SK-N-SH treated with all-trans-retinoic acid at 6 μM for 48 hours (cell line): ENCODE data around the gene PARD3.

Experiments
- ATAC-seq: fragments of 200-7000 bp; cut with Tn5 transposase; 3 replicates; pipeline ENCODE4 v1.9.1; 2020; ENCODE audit warnings: mild to moderate bottlenecking, moderate library complexity
- ARNTL ChIP-seq: fragments of 450-650 bp; formaldehyde crosslinking; IDR thresholded peaks from 2 replicates; pipeline ENCODE4 v1.5.0; 2020; ENCODE audit warnings: low read depth, mild to moderate bottlenecking, moderate library complexity, borderline replicate concordance
- CSDC2 ChIP-seq: fragments of 250-450 bp; sonication (Bioruptor Pico); IDR thresholded peaks from 2 replicates; pipeline ENCODE4 v1.5.0; 2020; ENCODE audit warnings: mild to moderate bottlenecking, moderate library complexity
- ESRRG ChIP-seq: fragments of 250-450 bp; sonication (Bioruptor Pico); IDR thresholded peaks from 2 replicates; pipeline ENCODE4 v1.6.1; 2021; ENCODE audit warnings: mild to moderate bottlenecking
- GLIS3 ChIP-seq: fragments of 250-450 bp; sonication (Bioruptor Pico); IDR thresholded peaks from 2 replicates; pipeline ENCODE4 v1.5.0; 2020; ENCODE audit warnings: mild to moderate bottlenecking, moderate library complexity
- ISL1 ChIP-seq: fragments of 250-450 bp; sonication (Bioruptor Pico); IDR thresholded peaks from 2 replicates; pipeline ENCODE4 v2.1.2; 2022; ENCODE audit warnings: mild to moderate bottlenecking, moderate library complexity
- OSR1 ChIP-seq: fragments of 250-450 bp; sonication (Bioruptor Pico); IDR thresholded peaks from 2 replicates; pipeline ENCODE4 v1.8.0; 2022; ENCODE audit warnings: moderate library complexity, mild to moderate bottlenecking, inconsistent platforms
- PPARA ChIP-seq: fragments of 250-450 bp; sonication (Bioruptor Pico); IDR thresholded peaks from 2 replicates; pipeline ENCODE4 v1.5.0; 2020; ENCODE audit warnings: mild to moderate bottlenecking, borderline replicate concordance
- RARB ChIP-seq: fragments of 250-450 bp; sonication (Bioruptor Pico); IDR thresholded peaks from 2 replicates; pipeline ENCODE4 v1.8.0; 2021; ENCODE audit warnings: mild to moderate bottlenecking, moderate library complexity
- SNAI2 ChIP-seq: fragments of 250-450 bp; sonication (Bioruptor Pico); IDR thresholded peaks from 2 replicates; pipeline ENCODE4 v1.5.0; 2020; ENCODE audit warnings: mild to moderate bottlenecking, moderate library complexity
- TCF4 ChIP-seq: fragments of 250-450 bp; sonication (Bioruptor Pico); IDR thresholded peaks from 2 replicates; pipeline ENCODE4 v1.8.0; 2021; ENCODE audit warnings: mild to moderate bottlenecking, moderate library complexity, borderline replicate concordance
- TOX ChIP-seq: fragments of 250-450 bp; sonication (Bioruptor Pico); IDR thresholded peaks from 2 replicates; pipeline ENCODE4 v1.8.0; 2021; ENCODE audit warnings: mild to moderate bottlenecking, moderate library complexity, borderline replicate concordance
- ZC3H10 ChIP-seq: fragments of 250-450 bp; sonication (Bioruptor Pico); IDR thresholded peaks from 2 replicates; pipeline ENCODE4 v1.5.1; 2021; ENCODE audit warnings: mild to moderate bottlenecking, moderate library complexity
- ZFP3 ChIP-seq: fragments of 250-450 bp; sonication (Bioruptor Pico); IDR thresholded peaks from 2 replicates; pipeline ENCODE4 v1.5.0; 2020; ENCODE audit warnings: mild to moderate bottlenecking, moderate library complexity
- ZNF565 ChIP-seq: fragments of 450-650 bp; formaldehyde crosslinking; conservative IDR thresholded peaks from 2 replicates; pipeline ENCODE4 v1.5.0; 2020; ENCODE audit warnings: low read depth, mild to moderate bottlenecking, moderate library complexity
- ZNF70 ChIP-seq: fragments of 450-650 bp; formaldehyde crosslinking; IDR thresholded peaks from 2 replicates; pipeline ENCODE4 v1.5.0; 2020; ENCODE audit warnings: mild to moderate bottlenecking, moderate library complexity
- ZNF8 ChIP-seq: fragments of 450-650 bp; formaldehyde crosslinking; IDR thresholded peaks from 2 replicates; pipeline ENCODE4 v1.5.0; 2020; ENCODE audit warnings: mild to moderate bottlenecking, moderate library complexity
- TF ChIP-seq, protein P1 (sequence below): fragments of 250-450 bp; sonication (Bioruptor Pico); IDR thresholded peaks from 2 replicates; pipeline ENCODE4 v1.5.1; 2021; ENCODE audit warnings: mild to moderate bottlenecking, moderate library complexity
- TF ChIP-seq, protein P2 (sequence below): fragments of 250-450 bp; sonication (Bioruptor Pico); IDR thresholded peaks from 2 replicates; pipeline ENCODE4 v1.8.0; 2020; ENCODE audit warnings: mild to moderate bottlenecking, moderate library complexity, borderline replicate concordance
- TF ChIP-seq, protein P3 (sequence below): fragments of 250-450 bp; sonication (Bioruptor Pico); IDR thresholded peaks from 2 replicates; pipeline ENCODE4 v1.8.0; 2021; ENCODE audit warnings: low read depth, mild to moderate bottlenecking, moderate library complexity, borderline replicate concordance
- TF ChIP-seq, protein P4 (sequence below): fragments of 250-450 bp; sonication (Bioruptor Pico); IDR thresholded peaks from 2 replicates; pipeline ENCODE4 v1.5.1; 2020; ENCODE audit warnings: low read depth, mild to moderate bottlenecking, moderate library complexity

PARD3 gene

DNA sequence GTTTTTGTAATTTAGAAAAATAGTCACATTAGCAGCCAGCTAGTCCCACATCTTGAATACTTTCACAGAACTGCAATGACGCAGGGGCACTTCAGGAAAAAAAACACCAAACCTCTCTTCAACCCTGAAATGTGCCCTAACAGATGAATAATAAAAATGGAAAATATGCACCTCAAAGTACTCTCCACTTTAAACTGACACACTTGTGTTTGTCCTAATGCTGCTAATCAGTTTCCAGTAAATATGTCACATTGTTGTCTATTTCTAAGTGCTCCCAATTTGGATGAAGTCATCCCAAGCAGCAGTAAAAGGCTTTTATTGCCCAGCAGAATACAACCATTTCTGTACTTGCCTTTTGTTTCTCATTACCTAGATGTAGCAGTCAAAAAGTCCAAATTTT lies 86.7 kb downstream of the PARD3 start:
- ATAC-seq, result no peak
- TF ChIP-seq CSDC2 (no peak), ZNF8 (no peak), PPARA (CRISPR knock-in tag) (no peak), ZC3H10 (CRISPR knock-in tag) (no peak), SNAI2 (no peak), TOX (CRISPR knock-in tag) (no peak), OSR1 (CRISPR knock-in tag) (no peak), ZFP3 (no peak), ESRRG (CRISPR knock-in tag) (no peak), ARNTL (CRISPR knock-in tag) (no peak), ZNF565 (CRISPR knock-in tag) (no peak), TCF4 (CRISPR knock-in tag) (no peak), ZNF70 (CRISPR knock-in tag) (no peak)
- TF ChIP-seq, protein P1, sequence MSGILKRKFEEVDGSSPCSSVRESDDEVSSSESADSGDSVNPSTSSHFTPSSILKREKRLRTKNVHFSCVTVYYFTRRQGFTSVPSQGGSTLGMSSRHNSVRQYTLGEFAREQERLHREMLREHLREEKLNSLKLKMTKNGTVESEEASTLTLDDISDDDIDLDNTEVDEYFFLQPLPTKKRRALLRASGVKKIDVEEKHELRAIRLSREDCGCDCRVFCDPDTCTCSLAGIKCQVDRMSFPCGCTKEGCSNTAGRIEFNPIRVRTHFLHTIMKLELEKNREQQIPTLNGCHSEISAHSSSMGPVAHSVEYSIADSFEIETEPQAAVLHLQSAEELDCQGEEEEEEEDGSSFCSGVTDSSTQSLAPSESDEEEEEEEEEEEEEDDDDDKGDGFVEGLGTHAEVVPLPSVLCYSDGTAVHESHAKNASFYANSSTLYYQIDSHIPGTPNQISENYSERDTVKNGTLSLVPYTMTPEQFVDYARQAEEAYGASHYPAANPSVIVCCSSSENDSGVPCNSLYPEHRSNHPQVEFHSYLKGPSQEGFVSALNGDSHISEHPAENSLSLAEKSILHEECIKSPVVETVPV (CRISPR knock-in tag), result no peak
- TF ChIP-seq, protein P2, sequence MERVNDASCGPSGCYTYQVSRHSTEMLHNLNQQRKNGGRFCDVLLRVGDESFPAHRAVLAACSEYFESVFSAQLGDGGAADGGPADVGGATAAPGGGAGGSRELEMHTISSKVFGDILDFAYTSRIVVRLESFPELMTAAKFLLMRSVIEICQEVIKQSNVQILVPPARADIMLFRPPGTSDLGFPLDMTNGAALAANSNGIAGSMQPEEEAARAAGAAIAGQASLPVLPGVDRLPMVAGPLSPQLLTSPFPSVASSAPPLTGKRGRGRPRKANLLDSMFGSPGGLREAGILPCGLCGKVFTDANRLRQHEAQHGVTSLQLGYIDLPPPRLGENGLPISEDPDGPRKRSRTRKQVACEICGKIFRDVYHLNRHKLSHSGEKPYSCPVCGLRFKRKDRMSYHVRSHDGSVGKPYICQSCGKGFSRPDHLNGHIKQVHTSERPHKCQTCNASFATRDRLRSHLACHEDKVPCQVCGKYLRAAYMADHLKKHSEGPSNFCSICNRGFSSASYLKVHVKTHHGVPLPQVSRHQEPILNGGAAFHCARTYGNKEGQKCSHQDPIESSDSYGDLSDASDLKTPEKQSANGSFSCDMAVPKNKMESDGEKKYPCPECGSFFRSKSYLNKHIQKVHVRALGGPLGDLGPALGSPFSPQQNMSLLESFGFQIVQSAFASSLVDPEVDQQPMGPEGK (CRISPR knock-in tag), result no peak
- TF ChIP-seq, protein P3, sequence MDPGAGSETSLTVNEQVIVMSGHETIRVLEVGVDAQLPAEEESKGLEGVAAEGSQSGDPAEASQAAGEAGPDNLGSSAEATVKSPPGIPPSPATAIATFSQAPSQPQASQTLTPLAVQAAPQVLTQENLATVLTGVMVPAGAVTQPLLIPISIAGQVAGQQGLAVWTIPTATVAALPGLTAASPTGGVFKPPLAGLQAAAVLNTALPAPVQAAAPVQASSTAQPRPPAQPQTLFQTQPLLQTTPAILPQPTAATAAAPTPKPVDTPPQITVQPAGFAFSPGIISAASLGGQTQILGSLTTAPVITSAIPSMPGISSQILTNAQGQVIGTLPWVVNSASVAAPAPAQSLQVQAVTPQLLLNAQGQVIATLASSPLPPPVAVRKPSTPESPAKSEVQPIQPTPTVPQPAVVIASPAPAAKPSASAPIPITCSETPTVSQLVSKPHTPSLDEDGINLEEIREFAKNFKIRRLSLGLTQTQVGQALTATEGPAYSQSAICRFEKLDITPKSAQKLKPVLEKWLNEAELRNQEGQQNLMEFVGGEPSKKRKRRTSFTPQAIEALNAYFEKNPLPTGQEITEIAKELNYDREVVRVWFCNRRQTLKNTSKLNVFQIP (CRISPR knock-in tag), result no peak
- TF ChIP-seq, protein P4, sequence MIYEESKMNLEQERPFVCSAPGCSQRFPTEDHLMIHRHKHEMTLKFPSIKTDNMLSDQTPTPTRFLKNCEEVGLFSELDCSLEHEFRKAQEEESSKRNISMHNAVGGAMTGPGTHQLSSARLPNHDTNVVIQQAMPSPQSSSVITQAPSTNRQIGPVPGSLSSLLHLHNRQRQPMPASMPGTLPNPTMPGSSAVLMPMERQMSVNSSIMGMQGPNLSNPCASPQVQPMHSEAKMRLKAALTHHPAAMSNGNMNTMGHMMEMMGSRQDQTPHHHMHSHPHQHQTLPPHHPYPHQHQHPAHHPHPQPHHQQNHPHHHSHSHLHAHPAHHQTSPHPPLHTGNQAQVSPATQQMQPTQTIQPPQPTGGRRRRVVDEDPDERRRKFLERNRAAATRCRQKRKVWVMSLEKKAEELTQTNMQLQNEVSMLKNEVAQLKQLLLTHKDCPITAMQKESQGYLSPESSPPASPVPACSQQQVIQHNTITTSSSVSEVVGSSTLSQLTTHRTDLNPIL (CRISPR knock-in tag), result no peak

DNA sequence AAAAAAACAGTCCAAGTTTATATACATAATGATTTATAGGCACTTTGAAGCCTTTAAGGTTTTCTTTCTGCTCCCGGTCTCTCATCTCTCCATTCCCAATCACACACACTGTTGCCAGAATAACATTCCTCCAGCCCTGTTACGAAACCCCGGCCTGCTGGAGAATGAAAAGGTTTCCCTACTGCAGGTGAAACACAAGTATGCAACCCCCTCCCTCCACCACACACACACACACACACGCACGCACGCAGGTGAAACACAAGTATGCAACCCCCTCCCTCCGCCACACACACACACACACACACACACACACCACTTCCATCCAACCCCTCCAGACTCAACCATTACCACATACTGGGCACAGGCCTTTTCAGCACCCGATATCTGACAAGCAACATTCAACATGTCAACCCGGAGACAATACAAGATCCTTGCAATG lies 87.5 kb downstream of the PARD3 start:
- TF ChIP-seq ESRRG (CRISPR knock-in tag) (no peak), ISL1 (no peak), TCF4 (CRISPR knock-in tag) (no peak), ZNF8 (no peak), OSR1 (CRISPR knock-in tag) (no peak), RARB (CRISPR knock-in tag) (no peak)
- TF ChIP-seq, protein P4 (CRISPR knock-in tag), result no peak
- ATAC-seq, result no peak

DNA sequence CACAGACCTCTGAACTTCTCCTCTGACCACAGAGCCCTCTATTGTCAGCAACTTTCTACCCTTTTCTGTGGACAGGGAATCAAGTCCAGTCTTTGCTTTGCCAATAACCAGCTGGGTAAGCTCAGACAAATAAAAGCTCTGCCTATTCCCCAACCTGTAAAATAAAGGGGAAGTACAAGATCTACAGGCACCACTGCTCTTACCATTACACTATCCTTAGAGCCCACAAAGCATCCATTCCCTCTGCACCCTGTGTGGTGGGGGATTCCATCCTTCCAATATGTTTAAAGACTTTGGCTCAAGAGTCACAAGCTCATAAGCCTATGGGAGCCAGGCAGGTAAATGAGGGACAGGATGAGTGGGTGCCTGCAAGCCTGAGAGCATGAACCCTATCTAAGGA lies 88.2 kb downstream of the PARD3 start:
- no peak for TF ChIP-seq GLIS3 (CRISPR knock-in tag)
- TF ChIP-seq, protein P3 (CRISPR knock-in tag), result no peak
- no peak for TF ChIP-seq TOX (CRISPR knock-in tag)
- no peak for TF ChIP-seq ZFP3
- no peak for TF ChIP-seq ISL1
- TF ChIP-seq SNAI2, result no peak
- no peak for TF ChIP-seq TCF4 (CRISPR knock-in tag)
- ATAC-seq, result no peak
